Type B pancreatic cell (in vitro differentiated cells): ENCODE data around the gene GRAMD1B. TPM values are rescaled to one million over a fixed set of nuclear protein-coding genes. Genes with fewer than 3 reads are reported as not detected.

Experiments
- DNase-seq: peaks from one replicate; pipeline ENCODE4 v3.0.0; 2021; ENCODE audit warnings: mixed read lengths; ENCODE audit not compliant: unreplicated experiment; ENCODE audit errors: extremely low spot score
- H3K27ac Mint-ChIP-seq: 2 replicates; pipeline ENCODE4 v1.8.0; 2021; ENCODE audit warnings: mild to moderate bottlenecking, mixed read lengths
- H3K27me3 Mint-ChIP-seq: 2 replicates; pipeline ENCODE4 v1.8.0; 2021; ENCODE audit warnings: mixed read lengths
- H3K36me3 Mint-ChIP-seq: 2 replicates; pipeline ENCODE4 v1.8.0; 2021; ENCODE audit warnings: mixed read lengths
- H3K4me1 Mint-ChIP-seq: one replicate; pipeline ENCODE4 v1.8.0; 2021; ENCODE audit warnings: mixed read lengths; ENCODE audit not compliant: unreplicated experiment
- H3K4me3 Mint-ChIP-seq: 2 replicates; pipeline ENCODE4 v1.8.0; 2021; ENCODE audit warnings: mild to moderate bottlenecking, mixed read lengths
- H3K9me3 Mint-ChIP-seq: 2 replicates; pipeline ENCODE4 v1.8.0; 2021; ENCODE audit warnings: mixed read lengths
- total RNA-seq: library from RNA; stranded (reverse); gene quantifications from 2 replicates; pipeline ENCODE4 v1.2.1, GENCODE V29; 2021; ENCODE audit warnings: low replicate concordance
- TF ChIP-seq, protein P1 (sequence below): fragments of 200-600 bp; sonication (generic); conservative IDR thresholded peaks from 2 replicates; pipeline ENCODE4 v1.5.0; 2021; ENCODE audit warnings: antibody characterized with exemption, mild to moderate bottlenecking

The GRAMD1B gene
- total RNA-seq, 1 donor from 2014 or later, result 15.2 TPM

DNA sequence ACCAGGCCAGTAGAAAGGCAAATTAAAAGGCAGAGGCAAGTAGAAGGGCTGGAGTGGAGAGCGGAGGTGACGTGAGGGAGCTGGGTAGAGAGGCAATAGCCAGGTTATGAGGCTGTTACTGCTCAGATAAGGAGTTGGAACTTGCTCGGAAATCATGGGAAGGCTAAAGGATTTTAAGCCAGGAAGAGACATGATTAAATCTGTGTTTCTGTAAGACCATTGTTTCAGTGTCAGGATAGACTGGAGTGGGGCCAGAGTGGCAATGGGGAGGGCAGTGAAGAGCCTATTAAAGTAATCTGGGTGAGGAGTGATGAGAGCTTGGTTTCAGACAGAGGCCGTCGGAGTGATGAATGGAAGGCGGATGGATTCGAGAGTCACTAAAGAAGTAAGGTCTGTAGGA, 39.0 kb downstream of the GRAMD1B start:
- Mint-ChIP-seq H3K4me1 (no peaks in the 10 kb centered on the region), H3K9me3 (no peaks in the 10 kb centered on the region), H3K27ac (no peak overlapping the region), H3K36me3 (no peaks in the 10 kb centered on the region), H3K27me3 (peaks cover 2% of the 10 kb centered on the region), H3K4me3 (no peak overlapping the region)
- TF ChIP-seq, protein P1, sequence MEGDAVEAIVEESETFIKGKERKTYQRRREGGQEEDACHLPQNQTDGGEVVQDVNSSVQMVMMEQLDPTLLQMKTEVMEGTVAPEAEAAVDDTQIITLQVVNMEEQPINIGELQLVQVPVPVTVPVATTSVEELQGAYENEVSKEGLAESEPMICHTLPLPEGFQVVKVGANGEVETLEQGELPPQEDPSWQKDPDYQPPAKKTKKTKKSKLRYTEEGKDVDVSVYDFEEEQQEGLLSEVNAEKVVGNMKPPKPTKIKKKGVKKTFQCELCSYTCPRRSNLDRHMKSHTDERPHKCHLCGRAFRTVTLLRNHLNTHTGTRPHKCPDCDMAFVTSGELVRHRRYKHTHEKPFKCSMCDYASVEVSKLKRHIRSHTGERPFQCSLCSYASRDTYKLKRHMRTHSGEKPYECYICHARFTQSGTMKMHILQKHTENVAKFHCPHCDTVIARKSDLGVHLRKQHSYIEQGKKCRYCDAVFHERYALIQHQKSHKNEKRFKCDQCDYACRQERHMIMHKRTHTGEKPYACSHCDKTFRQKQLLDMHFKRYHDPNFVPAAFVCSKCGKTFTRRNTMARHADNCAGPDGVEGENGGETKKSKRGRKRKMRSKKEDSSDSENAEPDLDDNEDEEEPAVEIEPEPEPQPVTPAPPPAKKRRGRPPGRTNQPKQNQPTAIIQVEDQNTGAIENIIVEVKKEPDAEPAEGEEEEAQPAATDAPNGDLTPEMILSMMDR, result no peak
- DNase-seq, result no peak

DNA sequence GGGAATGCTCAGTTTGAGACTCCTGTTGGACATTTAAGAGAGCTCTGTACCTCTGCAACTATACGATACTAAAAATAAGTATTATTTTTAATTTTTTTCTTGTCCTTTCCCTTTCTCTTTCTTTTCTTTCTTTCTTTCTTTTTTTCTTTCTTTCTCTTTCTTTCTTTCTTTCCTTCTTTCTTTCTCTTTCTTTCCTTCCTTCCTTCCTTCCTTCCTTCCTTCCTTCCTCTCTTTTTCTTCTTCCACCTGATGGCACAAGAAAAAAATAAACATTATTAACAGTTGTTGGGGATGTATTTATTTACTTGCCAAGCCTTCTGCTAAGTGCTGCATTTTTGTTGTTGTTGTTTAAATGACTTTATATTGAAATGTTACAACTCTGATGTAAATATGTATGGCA, 39.5 kb downstream of the GRAMD1B start:
- no peak for DNase-seq
- no peak overlapping the region for H3K4me3 Mint-ChIP-seq
- TF ChIP-seq, protein P1, result no peak
- H3K4me1 Mint-ChIP-seq, result no peaks in the 10 kb centered on the region
- H3K27ac Mint-ChIP-seq, result no peak overlapping the region
- H3K9me3 Mint-ChIP-seq, result no peaks in the 10 kb centered on the region
- peaks cover 1% of the 10 kb centered on the region for H3K27me3 Mint-ChIP-seq
- no peaks in the 10 kb centered on the region for H3K36me3 Mint-ChIP-seq

DNA sequence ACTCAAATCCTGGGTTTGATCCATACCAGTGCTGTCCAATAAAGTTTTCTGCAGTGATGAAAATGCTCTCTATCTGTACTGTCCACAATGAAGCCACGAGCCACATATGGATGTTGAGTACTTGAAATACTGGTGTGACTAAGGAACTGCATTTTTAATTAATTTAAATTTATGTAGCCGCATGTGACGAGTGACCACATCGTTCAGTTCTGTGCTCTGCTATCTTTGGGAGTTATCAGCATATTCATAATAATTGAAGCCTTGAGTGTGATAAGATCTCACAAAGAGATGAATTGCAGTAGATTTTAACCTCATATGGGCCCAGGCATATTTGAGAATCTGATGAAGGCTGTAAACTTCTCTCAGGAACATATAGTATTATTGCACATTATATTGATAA, 40.8 kb downstream of the GRAMD1B start:
- DNase-seq, result no peak
- Mint-ChIP-seq H3K36me3 (no peaks in the 10 kb centered on the region), H3K4me3 (no peak overlapping the region), H3K27ac (no peak overlapping the region), H3K9me3 (no peaks in the 10 kb centered on the region), H3K4me1 (peaks cover 4% of the 10 kb centered on the region), H3K27me3 (peaks cover 3% of the 10 kb centered on the region)
- TF ChIP-seq, protein P1, result no peak

DNA sequence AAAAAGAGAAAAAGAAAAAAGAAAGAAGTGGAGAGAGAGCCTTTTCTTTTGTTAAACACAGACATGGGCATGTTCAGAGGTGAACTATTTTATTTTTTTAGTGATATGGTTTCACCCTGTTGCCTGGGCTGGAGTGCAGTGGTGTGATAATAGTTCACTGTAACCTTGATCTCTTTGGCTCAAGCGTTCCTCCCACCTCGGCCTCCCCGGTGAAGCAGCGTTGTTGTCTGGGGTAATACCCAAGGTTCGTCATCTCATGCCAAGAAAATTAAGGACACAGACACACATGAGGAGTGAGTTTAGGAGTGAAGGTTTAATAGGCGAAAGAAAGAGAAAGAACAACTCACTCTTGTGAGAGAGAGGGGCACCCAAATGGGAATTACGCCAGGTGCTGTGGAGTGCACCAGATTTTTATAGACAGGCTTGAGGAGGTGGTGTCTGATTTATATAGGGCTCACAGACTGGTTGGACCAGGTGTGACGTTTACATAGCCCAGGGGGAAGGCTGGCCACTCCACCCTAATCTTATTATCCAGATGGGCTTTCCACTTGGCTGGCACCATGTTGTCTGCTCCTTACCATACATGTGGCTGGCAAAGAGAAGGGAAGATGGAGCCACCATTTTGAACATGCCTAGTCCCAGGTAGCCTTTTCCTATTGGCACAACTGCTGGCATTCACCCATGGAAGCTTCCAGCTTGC, 42.3 kb downstream of the GRAMD1B start:
- H3K9me3 Mint-ChIP-seq, result no peaks in the 10 kb centered on the region
- H3K36me3 Mint-ChIP-seq, result no peaks in the 10 kb centered on the region
- peaks cover 4% of the 10 kb centered on the region for H3K4me1 Mint-ChIP-seq
- H3K4me3 Mint-ChIP-seq, result no peak overlapping the region
- peaks cover 3% of the 10 kb centered on the region for H3K27me3 Mint-ChIP-seq
- no peak for DNase-seq
- H3K27ac Mint-ChIP-seq, result no peak overlapping the region
- TF ChIP-seq, protein P1, result no peak

DNA sequence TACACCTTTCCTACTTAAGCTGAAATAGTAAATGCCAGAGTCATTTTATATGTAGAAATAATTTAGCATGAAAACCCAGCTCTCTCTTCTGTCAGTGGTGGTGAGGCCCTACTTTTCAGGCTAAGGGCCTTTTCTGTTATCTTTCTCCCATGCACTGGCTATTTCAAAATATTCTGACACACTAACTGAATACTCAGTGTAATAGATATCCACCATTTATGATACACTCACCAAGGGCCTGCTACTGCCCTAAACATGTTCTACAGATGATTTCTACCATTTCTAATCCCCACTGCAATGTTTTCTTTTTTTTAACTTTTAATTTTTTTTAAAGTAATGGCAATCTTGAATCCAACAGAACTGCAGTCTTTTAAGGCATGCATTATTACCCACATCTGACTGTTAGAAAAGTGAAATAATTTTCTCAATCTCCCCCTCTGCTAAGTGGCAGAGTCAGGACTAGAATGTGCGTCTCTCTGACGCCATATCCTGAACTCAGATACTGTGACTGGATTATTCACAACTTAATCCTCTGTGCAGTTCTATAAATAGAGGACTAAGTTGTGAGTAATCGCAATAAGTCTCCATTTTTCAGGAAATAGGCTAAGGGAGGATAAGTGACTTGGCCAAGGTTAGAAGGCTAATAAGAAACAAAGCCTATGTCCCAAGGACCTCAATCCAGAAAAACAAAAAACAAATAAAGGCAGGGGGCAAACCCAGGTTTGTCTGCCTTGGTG, 44.0 kb downstream of the GRAMD1B start:
- TF ChIP-seq, protein P1, result no peak
- no peak overlapping the region for H3K4me3 Mint-ChIP-seq
- H3K4me1 Mint-ChIP-seq, result peaks cover 9% of the 10 kb centered on the region
- peaks cover 3% of the 10 kb centered on the region for H3K27me3 Mint-ChIP-seq
- no peaks in the 10 kb centered on the region for H3K36me3 Mint-ChIP-seq
- H3K27ac Mint-ChIP-seq, result no peak overlapping the region
- DNase-seq, result no peak
- no peaks in the 10 kb centered on the region for H3K9me3 Mint-ChIP-seq
